OCI-LY7 (cell line): ENCODE measurements around the gene OFD1.

Experiments
- CTCF ChIP-seq: fragments of 200-600 bp; sonication (generic); conservative IDR thresholded peaks from 2 replicates; pipeline ENCODE4 v1.5.1; 2014; ENCODE audit warnings: mild to moderate bottlenecking, antibody characterized with exemption, low read length, moderate library complexity, mixed read lengths
- EZH2phosphoT487 ChIP-seq: fragments of 200-600 bp; sonication (generic); IDR thresholded peaks from 2 replicates; pipeline ENCODE4 v1.6.1; 2018; ENCODE audit warnings: low read depth, borderline replicate concordance, mild to moderate bottlenecking, mixed run types, antibody characterized with exemption, low read length, moderate library complexity, mixed read lengths

GRCh38 chrX:13791145-13791544 is 56.6 kb downstream of the OFD1 start:
- TF ChIP-seq CTCF (no peak), EZH2phosphoT487 (no peak)
